Mucosa of descending colon (tissue), 3 donors: ENCODE results near the gene LIPE. TPM values are rescaled to one million over a fixed set of nuclear protein-coding genes. Genes with fewer than 3 reads are reported as not detected.

Experiments used
- ATAC-seq: fragments of 200-7000 bp; cut with Tn5 transposase; one replicate; pipeline ENCODE4 v1.9.1; 2020; ENCODE audit warnings: mild to moderate bottlenecking, moderate library complexity
- DNase-seq, 3 donors: peaks; one replicate each; pipeline ENCODE4 v3.0.0-alpha.2; 2020
- H3K36me3 ChIP-seq: fragments of 200-600 bp; one replicate; pipeline ENCODE4 v1.8.0; 2021; ENCODE audit warnings: low read depth, mild to moderate bottlenecking
- H3K4me1 ChIP-seq: fragments of 200-600 bp; one replicate; pipeline ENCODE4 v1.8.0; 2021; ENCODE audit warnings: low read depth, mild to moderate bottlenecking
- H3K4me3 ChIP-seq: fragments of 200-600 bp; one replicate; pipeline ENCODE4 v1.8.0; 2021; ENCODE audit warnings: mild to moderate bottlenecking
- H3K9me3 ChIP-seq: fragments of 200-600 bp; one replicate; pipeline ENCODE4 v1.8.0; 2021; ENCODE audit warnings: mild to moderate bottlenecking
- CTCF ChIP-seq: fragments of 200-600 bp; IDR thresholded peaks from one replicate; pipeline ENCODE4 v1.8.0; 2022; ENCODE audit warnings: antibody characterized with exemption, mild to moderate bottlenecking
- intact Hi-C, 2 donors: fragments of 100-400 bp; cut with DNase I in 1 of 2; cut with micrococcal nuclease in 1 of 2; formaldehyde crosslinking; loops; one replicate each; pipeline versions ENCODE4 v1.11.0 to v1.11.1; 2022; cut with DNase I, micrococcal nuclease
- total RNA-seq, 3 donors: library from RNA; stranded (reverse); fragmentation: NEBNext Ultra II Directional in 2 of 3; extraction: Animal tissue kit (Norgen Biotek cat#: 25700) in 2 of 3; gene quantifications; one replicate each; pipeline versions ENCODE4 v1.2.1 to v1.2.4, GENCODE V29; 2021 to 2023
- donor health status: DM: no; HTN: no; CAD: no; lungs with moderate emphysema.
- donor health status: DM: no; HTN: no; CAD: no.
- donor health status: DM: no; HTN: yes; CAD: no.

Gene LIPE
- total RNA-seq, 3 donors from 2014 or later, result 7.9 to 11.7 (median 10.0) TPM

DNA sequence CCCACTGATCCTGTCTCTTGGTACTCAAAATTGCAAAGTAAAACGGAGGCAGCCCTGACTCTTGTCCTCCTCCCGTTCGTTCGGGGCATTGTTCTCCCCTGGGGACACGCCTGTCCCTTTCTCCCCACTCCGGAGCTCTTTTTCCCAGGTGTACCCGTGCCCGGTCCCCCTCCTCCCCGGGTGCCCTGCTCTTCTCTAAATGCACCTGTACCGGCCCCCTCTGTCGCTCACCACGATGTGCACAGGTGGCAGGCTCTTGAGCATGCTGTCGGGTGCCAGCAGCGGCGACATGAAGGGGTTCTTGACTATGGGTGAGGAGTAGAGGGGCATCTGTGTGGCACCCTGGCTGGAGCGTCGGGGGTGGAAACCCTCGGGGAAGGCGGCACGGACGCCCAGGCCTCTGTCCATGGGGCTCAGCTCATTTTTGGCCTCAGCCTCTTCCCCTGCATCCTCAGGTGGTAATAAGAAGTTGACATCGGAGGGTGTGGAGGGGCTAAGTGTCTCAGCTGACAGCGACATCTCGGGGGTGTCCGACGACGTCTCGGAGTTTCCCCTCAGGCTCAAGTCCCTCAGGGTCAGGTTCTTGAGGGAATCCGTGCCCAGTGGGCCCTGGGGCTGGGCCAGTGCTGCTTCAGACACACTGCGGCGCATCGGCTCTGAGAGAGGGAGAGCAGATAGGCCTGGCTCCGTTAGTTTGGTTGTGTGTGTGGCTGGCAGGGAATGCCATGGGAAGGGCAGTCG, 24.6 kb downstream of the LIPE start:
- no peak for TF ChIP-seq CTCF
- DNase-seq, result peak in 1 of 3 donors; percentile 63
- ATAC-seq, result no peak
- H3K9me3 ChIP-seq, result no peaks in the 10 kb centered on the region
- intact Hi-C loops, result no loop called here
- H3K4me3 ChIP-seq, result no peak overlapping the region
- peaks cover 10% of the 10 kb centered on the region for H3K4me1 ChIP-seq
- H3K36me3 ChIP-seq, result no peaks in the 10 kb centered on the region

GRCh38 chr19:42401365-42402303, 25.6 kb downstream of the LIPE start:
- DNase-seq (peak; percentile 80 to 91 (median 85)), ATAC-seq (peak; percentile 67)
- Histone ChIP-seq H3K36me3 (no peaks in the 10 kb centered on the region), H3K4me3 (peak overlapping the region; percentile 9), H3K9me3 (no peaks in the 10 kb centered on the region), H3K4me1 (peaks cover 15% of the 10 kb centered on the region)
- no peak for TF ChIP-seq CTCF
- intact Hi-C loops, result no loop called here

DNA sequence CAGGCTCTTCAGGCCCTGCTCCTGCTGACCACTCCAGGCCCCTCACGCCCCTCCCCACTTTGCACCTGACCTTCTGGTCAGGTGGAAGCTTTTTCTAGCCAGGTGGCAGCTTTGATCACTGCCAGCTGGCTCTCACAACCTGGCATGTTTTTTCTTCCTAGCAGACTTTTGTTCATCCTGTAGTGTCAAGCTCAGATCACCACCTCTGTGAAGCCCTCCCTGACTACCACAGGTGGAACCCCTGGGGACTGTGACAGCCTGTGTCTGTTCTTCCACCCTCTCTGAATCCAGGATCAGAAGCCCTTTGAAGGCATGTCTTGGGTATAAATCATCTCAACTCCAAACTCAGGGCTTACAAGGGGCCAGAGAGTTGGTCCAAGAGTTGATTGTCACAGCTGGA, 26.8 kb downstream of the LIPE start:
- Histone ChIP-seq H3K36me3 (no peaks in the 10 kb centered on the region), H3K9me3 (no peaks in the 10 kb centered on the region), H3K4me1 (peaks cover 20% of the 10 kb centered on the region), H3K4me3 (no peak overlapping the region)
- DNase-seq (no peak), ATAC-seq (no peak)
- no peak for TF ChIP-seq CTCF
- intact Hi-C loops, result no loop called here

DNA sequence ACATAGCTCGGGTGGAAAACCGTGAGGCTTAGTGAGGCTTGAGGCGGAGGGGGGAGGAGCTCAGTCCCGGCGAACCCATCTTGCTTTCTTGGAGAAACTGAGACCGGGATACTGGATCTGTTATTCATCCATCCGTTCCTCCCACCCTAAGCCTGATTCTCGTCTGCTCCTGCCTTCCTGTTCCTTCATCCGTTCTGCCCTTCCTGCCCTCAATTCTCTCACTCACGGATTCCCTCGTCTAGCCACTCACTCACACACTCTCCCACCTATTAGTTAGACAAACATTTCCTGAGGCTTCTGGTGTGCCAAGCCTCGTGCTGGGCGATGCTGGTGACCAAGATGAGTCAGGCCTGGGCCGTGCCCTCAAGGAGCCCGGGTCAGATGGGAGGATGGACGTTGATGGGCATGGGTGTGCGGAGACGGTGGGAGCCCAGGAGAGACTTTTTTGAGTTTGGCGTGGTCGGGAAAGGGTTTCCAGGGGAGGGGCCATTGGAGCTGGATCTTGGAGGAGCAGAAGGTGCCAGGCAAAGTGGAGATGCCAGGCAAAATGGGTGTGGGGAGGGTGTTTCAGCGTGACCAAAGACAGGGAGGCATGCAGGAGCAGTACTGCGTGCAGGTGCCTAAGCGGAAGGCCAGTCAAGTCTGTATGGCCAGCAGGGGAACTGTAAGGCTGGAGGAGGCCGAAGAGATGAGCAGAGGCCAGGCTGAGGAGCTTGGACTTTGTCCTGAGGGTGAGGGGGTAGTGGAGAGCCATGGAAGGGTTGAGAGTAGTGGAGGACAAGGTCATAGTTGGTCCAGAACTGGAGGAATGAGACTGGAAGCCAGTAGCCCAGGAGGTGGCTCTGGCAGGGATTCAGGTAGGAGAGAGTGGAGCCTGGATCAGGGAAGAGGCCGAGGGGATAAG, 29.7 kb downstream of the LIPE start:
- peak overlapping the region; percentile 37 for H3K4me3 ChIP-seq
- peaks cover 20% of the 10 kb centered on the region for H3K4me1 ChIP-seq
- no peaks in the 10 kb centered on the region for H3K36me3 ChIP-seq
- TF ChIP-seq CTCF, result no peak
- DNase-seq, result peak in 1 of 3 donors; percentile 46
- no peak for ATAC-seq
- intact Hi-C loops, result no loop called here
- no peaks in the 10 kb centered on the region for H3K9me3 ChIP-seq
